NCI-H774 (cell line): ENCODE measurements around the gene HDAC2.
"Not testable (repeated sequence)": the region's sequence is repeated elsewhere in the genome, so short reads cannot be mapped to it uniquely, and the experiment has no call there.

Source experiments
- DNase-seq: peaks from one replicate; lab custom pipeline; 2025; lab: John Stamatoyannopoulos, UW

The HDAC2 gene

GRCh38 chr6:113971741-113972140 lies 793 bp upstream of the HDAC2 start:
- no peak for DNase-seq

- peak; percentile 45 for DNase-seq
Observed at GRCh38 chr6:113969888-113970804, 802 bp downstream of the HDAC2 start.

DNA sequence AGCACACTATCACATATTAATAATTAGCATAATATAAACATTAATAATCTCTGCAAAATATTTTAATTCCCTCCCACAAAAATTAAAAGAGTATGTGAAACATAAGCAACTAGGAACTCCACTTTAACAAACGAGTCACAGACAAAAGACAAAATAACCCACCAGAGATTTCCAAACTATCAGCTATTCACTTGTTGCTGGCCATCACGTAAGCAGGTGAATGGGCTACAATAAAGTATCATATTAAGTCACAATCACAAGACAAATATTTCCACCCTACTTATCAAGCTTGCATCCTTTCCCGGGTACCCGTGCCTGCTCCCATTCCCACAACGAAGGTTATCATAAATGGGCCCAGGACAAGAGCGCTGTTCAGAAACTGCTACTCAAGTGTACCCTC lies 2.5 kb downstream of the HDAC2 start:
- DNase-seq = no peak

DNA sequence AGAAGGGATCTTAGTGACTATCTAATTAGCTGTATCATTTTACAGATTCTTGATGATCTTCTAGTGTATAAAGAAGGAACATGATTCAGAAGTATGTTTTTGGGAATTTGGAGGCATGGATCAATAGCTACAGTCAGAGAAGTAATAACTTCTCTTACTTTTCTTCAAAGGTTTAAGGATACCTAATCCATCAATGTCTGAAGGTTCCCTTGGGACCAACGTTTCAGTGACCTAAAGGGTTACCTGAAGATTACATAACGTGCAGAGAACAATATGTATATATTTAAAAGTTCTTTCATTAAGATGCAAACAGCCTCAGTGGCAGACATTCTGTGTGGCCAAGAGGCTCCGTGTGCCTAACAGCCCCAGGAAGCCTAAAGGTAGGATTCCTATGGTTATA lies 3.2 kb downstream of the HDAC2 start:
- DNase-seq = no peak

DNA sequence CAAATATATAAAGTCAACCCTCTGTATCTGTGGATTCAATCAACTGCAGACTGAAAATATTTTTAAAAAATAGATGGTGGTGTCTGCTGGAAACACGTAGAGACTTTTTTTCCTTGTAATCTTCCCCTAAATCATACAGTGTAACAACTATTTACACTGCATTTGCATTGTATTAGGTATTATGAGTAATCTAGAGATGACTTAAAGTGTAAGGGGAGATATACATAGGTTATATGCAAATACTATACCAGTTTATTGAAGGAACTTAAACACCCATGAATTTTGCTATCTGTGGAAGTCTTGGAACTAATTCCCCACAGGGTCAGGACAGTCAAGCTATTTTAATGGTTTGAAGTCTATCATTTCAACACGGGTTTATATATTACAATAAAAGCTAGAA lies 10.2 kb downstream of the HDAC2 start:
- no peak for DNase-seq

DNA sequence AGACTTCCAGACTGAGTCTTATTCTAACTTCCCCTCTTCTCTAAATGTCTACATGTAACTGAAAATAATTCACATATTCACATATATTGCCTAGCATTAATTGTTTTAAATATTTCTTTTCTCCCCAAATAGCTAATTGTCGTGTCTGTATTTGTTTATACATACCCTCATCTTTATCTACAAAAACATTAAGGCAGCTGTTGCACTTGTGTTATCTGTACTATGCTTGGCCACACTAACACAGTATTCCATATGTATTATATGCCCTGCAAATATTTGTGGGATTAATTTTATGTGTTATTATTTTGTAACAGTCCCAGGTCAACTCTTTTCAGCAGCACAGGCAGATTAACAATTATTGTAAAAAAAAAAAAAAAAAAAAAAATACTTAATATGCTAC lies 11.7 kb downstream of the HDAC2 start:
- DNase-seq = no peak

DNA sequence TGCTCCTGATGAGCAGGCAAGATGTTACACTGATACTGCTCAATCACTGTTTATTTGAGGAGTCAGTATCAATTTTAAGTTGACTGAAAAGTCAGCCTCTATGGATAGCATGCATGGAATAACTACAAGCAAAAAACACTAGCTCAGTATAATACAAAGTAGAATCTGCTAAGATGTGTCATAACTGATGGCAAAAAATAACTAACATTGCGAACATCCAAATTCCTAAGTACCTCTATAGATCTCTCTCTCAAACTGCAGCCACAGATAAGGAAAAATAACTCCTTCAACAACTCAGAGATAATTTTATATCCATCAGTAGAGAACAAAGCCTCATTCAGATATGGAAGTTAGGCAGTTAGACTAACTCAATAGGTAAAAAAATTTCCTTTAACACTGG lies 16.3 kb downstream of the HDAC2 start:
- DNase-seq = no peak

DNA sequence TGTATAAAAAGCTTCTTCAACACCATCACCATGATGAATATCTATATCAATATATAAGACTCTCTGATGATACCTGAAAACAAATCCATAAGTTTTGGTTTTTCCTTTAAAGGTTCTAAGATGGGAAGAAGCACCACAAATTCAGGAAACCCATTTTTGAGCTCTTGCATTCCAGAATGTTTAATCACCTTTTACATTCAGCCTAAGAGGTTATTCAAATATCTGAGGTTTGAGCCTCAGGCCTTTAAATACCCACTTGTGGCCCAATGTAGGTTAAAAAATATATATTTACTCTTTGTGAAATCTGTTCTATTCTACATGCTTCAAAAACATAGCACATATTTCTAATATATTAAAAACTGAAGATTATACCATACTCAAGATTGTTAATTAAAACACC lies 17.6 kb downstream of the HDAC2 start:
- DNase-seq = no peak

DNA sequence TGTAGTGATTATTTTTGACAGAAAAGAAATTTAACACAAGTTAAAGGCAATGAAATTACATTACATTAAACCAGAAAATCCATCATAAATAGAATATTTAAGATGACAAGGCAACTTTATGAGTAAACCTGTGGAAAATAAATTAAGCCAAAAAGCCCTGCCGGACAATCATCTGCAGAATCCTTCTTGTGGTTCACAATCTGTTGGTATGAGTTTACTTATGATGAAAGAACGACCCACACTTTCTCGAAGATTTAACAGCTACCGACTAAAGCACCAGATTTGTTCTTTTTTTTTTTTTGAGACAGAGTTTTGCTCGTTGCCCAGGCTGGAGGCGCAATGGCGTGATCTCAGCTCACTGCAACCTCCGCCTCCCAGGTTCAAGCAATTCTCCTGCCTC lies 21.4 kb downstream of the HDAC2 start:
- DNase-seq = no peak

DNA sequence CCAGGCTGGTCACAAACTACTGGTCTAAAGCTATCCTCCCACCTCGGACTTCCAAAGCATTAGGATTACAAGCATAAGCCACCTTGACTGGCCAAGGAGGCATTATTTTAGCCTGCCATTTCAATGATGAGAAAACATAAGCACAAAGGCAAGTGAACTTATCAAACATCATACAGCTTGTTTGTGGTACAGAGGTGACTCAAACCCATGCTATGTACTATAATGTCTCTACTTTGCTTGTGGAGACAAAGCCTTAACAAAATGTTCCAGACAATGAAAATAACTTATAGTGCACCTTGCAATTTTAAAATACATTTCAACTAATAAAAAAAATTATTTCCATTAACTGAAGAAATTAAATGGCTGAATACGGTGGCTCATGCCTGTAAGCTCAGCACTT lies 26.2 kb downstream of the HDAC2 start:
- DNase-seq = no peak

DNA sequence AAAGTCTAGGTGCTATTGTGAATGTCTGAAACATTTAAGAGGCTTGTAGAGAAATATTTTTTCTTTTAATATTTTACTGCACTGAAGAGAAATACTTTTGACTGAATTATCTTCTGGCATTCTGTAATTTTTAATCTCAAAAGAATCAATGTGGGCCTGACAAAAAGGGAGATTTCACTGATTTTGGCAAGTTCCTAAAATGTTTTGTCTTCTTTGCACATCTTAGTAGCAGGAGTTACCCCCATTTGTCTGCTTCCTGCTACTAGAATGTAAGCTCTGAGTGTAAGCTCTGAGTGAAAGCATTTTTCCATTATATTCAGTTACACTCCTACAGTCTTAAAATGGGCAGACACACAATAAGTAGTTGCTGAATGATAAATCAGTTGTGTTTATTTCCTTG lies 31.1 kb downstream of the HDAC2 start:
- no peak for DNase-seq

- peak; percentile 71 for DNase-seq
Observed at GRCh38 chr6:113936093-113936934, 34.6 kb downstream of the HDAC2 start.

- no peak for DNase-seq
Observed at GRCh38 chr6:113934101-113934500, 36.8 kb downstream of the HDAC2 start.

- DNase-seq = not testable (repeated sequence)
Observed at GRCh38 chr6:113931907-113932306, 39.0 kb downstream of the HDAC2 start.

DNA sequence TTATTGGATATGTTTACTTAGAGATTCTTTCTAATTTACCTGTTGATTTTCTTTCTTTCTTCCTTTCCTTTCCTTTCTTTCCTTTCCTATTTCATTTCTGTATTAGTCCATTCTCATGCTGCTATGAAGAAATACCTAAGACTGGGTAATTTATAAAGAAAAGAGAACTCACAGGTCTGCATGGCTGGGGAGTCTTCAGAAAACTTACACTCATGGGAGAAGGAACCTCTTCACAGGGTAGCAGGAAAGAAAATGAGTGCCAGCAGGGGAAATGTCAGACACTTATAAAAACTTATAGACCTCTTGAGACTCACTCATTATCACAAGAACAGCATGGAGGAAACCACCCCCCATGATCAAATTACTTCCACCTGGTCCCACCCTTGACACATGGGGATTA lies 40.8 kb downstream of the HDAC2 start:
- DNase-seq = no peak

DNA sequence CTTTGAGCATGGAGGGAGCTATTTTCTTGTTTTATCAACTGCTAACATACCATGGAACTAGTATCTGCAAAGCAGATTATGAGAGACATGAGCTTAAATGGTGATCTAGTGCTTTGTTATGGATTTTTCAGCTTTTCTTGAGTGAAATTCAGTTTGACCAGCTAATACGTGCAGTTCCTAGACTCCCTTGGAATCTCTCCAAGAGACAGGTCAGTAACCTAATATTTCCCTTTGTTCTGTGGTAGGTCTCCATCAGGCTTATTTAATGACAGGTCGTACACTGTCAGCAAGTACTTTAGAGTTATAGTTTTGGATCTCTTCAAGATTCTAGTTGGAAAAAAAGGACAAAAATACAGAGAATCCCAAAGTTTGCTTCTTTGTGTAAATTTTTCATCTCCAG lies 43.9 kb downstream of the HDAC2 start:
- DNase-seq = no peak

DNA sequence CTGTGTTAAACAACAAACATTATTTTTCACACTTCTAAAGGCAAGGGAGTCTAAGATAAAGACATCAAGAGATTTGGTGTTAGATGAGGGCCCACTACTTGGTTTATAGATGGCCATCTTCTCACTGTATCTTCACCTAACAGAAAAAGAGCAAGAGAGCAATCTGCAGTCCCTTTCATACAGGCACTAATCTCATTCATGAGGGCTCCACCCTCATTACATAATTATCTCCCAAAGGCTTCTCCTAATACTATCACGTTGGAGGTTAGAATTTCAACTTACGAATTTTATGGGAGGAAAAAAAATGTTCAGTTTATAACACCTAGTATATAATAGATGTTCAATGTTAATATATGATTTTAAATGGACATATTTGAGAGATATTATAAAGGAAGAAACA lies 45.6 kb downstream of the HDAC2 start:
- DNase-seq = no peak

DNA sequence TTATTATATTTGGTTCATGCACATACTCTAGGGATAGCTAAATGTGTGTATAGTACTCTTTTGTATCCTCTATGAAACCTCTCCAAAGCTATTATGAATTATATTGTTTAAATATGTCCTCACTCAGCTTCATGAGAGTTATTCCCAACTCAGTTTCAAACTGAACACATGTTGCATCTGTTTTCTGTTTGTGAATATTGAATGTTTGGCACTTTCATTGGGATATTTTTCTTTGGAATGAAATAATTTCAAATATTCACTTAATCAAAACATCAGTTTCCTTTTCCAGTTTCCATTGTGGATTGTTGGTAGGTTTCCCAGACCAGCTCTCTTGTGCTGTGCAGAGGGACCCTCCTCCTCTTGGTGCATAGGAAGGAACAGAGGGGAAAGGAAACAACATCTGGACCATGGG lies 46.6 kb downstream of the HDAC2 start:
- DNase-seq = no peak

DNA sequence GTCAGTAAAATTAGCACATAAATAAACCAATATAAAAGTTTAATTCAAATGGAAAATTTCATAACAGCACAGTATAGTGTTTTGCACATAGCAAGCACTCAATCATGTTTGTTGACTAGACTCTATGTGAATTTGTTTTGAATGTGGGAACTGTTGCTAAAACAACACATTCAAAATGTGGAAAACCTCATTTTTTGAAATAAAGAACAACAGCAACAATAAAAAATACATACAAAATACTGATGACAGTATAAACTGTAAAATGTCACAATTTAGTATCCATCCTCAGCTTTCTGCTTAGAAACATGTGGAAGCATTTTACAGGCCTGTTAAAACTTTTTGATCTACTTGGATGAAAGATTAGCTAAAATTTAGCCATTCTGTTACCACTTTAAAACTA lies 47.4 kb downstream of the HDAC2 start:
- DNase-seq = no peak

DNA sequence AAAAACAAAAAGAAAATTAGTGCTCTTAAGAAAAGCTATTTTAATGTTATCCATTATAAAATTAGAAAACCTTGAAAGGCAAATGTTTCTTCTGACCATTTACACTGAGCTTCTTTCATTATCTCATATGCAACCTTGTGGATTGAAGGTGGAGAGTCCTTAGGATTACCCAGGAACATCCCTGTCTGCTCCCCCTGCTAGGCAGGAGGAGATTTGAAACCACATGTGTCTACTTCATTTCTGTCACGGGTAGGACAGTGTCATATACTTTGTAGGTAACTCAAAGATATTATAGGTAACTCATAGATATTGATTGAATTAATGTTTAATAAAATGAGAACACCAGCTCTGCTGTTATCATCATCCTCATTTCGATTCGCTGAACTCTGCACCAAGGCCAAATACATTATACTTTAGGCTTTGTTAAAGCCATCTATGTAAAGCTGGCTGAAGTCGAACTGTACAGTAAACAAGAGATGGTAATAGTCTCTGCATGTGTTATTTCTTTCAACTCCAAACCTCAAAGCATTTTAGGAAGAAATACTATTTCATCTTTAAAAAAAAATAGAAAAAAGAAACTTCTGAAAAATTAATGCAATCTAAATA lies 49.5 kb downstream of the HDAC2 start:
- no peak for DNase-seq

GRCh38 chr6:113920663-113921267 lies 50.2 kb downstream of the HDAC2 start:
- no peak for DNase-seq

DNA sequence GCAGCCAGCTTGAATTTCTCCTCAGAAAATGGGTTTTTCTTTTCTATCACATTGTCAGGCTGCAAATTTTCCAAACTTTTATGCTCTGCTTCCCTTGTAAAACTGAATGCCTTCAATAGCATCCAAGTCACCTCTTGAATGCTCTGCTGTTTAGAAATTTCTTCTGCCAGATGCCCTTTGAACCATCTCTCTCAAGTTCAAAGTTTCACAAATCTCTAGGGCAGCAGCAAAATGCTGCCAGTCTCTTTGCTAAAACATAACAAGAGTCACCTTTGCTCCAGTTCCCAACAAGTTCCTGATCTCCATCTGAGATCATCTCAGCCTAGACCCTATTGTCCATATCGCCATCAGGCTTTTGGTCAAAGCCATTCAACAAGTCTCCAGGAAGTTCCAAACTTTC lies 60.7 kb downstream of the HDAC2 start:
- not testable (repeated sequence) for DNase-seq
